ENCODE results near the gene COL18A1.
"Not testable (repeated sequence)": the region's sequence is repeated elsewhere in the genome, so short reads cannot be mapped to it uniquely, and the experiment has no call there.

Gene COL18A1

DNA sequence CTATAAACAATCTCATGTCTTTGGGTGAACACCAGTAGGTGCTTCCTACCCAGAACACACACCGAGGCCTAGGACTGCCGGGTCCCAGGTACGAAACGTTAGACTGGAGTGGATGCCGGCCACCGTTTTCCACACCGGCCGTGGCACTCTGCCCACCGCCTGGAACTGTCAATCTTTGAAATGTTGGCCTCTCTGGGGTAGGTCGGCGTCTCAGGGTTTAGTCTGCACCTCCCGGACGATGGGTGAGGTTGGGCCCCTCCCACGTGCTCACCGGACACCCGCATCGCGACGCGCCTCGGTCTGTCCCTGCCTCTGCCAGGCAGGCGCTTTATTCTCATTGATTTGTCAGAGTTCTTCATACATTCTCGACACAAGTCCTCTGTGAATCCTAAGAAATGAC, 35.9 kb upstream of the COL18A1 start:
- H3K9me3 ChIP-seq (ENCODE audit: control insufficient read depth, low read length); DNase-seq (ENCODE audit: low read depth): not testable (repeated sequence)
- peaks cover 34% of the 10 kb centered on the region for H3K4me1 ChIP-seq (ENCODE audit: control insufficient read depth, insufficient read depth, low read length)

DNA sequence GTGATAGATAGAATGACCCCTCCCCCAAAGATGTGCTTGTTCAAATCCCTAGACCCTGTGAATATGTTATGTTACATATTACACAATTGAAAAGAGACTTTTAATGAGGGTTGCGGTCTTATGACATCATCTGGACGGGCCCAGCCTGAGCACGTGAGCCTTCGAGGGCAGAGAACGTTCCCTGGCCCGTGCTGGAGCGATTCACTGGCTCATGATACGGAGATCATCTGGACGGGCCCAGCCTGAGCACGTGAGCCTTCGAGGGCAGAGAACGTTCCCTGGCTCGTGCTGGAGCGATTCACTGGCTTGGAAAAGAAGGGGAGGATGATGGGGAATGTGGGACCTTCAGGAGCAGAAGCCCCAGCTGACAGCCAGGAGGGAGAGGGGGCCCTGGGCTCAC, 34.4 kb upstream of the COL18A1 start:
- Histone ChIP-seq H3K9me3 (ENCODE audit: control insufficient read depth, low read length) (no peaks in the 10 kb centered on the region), H3K9ac (ENCODE audit: low read length) (no peak overlapping the region), H3K36me3 (ENCODE audit: control insufficient read depth, insufficient read depth, low read length, severe bottlenecking) (no peaks in the 10 kb centered on the region), H3K4me1 (ENCODE audit: control insufficient read depth, insufficient read depth, low read length) (peaks cover 20% of the 10 kb centered on the region), H3K4me3 (ENCODE audit: low read length) (no peak overlapping the region), H3K27me3 (replicated peaks; ENCODE audit: control insufficient read depth, insufficient read depth, low read length) (no peaks in the 10 kb centered on the region)
- no peak for DNase-seq (ENCODE audit: low read depth)

More for the DNA sequence above, 35.9 kb upstream of the COL18A1 start:
- H3K9ac ChIP-seq (ENCODE audit: low read length); H3K27me3 ChIP-seq (replicated peaks; ENCODE audit: control insufficient read depth, insufficient read depth, low read length); H3K36me3 ChIP-seq (ENCODE audit: control insufficient read depth, insufficient read depth, low read length, severe bottlenecking); H3K4me3 ChIP-seq (ENCODE audit: low read length): not testable (repeated sequence)

DNA sequence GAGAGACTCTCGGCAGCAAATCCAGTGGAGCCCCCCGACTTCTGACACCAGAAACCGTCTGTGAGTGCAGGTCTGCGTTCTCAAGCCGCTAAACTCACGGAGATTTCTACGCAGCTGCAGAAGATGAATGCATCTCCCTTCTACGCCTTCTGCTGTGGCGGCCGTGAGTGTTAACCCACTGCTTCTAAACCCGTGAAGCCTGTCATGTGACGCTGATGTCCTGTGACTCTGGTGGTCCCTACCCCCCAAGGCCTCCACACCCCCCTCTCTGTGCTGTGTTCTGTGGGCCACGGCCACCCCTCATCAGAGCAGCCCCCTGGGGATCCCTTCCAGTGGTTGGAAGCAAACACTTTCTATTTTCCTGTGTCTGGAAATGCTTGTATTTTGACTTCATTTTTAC, 33.9 kb upstream of the COL18A1 start:
- Histone ChIP-seq H3K9ac (ENCODE audit: low read length) (no peak overlapping the region), H3K36me3 (ENCODE audit: control insufficient read depth, insufficient read depth, low read length, severe bottlenecking) (no peaks in the 10 kb centered on the region), H3K4me1 (ENCODE audit: control insufficient read depth, insufficient read depth, low read length) (peaks cover 19% of the 10 kb centered on the region), H3K9me3 (ENCODE audit: control insufficient read depth, low read length) (no peaks in the 10 kb centered on the region), H3K27me3 (replicated peaks; ENCODE audit: control insufficient read depth, insufficient read depth, low read length) (no peaks in the 10 kb centered on the region), H3K4me3 (ENCODE audit: low read length) (no peak overlapping the region)
- no peak for DNase-seq (ENCODE audit: low read depth)

DNA sequence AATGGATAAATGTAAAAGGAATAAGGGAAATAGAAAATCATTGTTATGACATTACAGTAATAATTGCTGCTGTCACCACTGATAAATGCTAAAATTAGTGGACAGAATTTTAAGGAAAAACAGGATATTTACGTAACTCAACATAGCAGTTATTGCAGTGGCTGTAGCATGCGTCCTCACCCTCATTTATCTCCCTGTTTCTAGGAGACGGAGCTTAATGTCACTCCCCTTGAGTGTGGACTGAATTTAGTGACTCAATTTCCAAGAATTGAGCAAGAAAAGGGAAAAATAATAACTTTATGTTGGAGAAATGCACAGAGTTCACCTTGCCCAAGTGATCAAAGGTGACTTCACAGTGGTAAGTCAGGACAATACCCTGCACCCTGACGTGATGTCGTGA, 33.3 kb upstream of the COL18A1 start:
- Histone ChIP-seq H3K27me3 (replicated peaks; ENCODE audit: control insufficient read depth, insufficient read depth, low read length) (no peaks in the 10 kb centered on the region), H3K9ac (ENCODE audit: low read length) (no peak overlapping the region), H3K9me3 (ENCODE audit: control insufficient read depth, low read length) (no peaks in the 10 kb centered on the region), H3K4me3 (ENCODE audit: low read length) (no peak overlapping the region), H3K4me1 (ENCODE audit: control insufficient read depth, insufficient read depth, low read length) (peaks cover 16% of the 10 kb centered on the region), H3K36me3 (ENCODE audit: control insufficient read depth, insufficient read depth, low read length, severe bottlenecking) (no peaks in the 10 kb centered on the region)
- DNase-seq (ENCODE audit: low read depth) = no peak

DNA sequence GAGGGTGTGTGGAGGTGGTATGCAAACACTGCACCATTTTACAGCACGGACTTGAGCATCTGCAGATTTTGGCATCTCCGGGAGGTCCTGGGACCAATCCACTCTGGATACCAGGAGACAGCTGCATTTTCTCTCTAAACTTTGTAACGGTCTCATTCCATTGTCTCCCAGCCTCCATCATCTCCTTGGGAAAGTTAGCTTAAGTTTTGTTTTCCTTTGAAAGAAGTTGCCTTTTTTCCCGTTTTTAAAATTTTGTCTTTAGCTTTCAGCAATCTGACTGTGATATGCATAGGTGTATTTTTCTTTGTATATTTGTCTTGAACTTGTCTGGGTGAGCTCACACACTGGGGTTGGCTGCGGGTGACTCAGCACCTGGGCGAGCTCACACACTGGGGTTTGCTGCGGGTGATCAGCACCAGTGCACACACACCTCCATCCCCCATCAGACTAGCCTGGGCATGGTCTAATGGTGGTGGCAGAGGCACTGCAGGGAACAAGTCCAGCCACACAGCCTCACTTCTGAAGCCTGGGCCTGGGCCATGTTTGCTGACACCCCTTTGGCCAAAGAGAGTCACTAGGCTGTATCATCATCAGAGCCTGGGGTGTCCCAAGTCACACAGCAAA, 32.1 kb upstream of the COL18A1 start:
- no peak overlapping the region for H3K4me3 ChIP-seq (ENCODE audit: low read length)
- peaks cover 2% of the 10 kb centered on the region for H3K9me3 ChIP-seq (ENCODE audit: control insufficient read depth, low read length)
- no peak for DNase-seq (ENCODE audit: low read depth)
- H3K4me1 ChIP-seq (ENCODE audit: control insufficient read depth, insufficient read depth, low read length) = peaks cover 7% of the 10 kb centered on the region
- peaks cover 7% of the 10 kb centered on the region for H3K27me3 ChIP-seq (replicated peaks; ENCODE audit: control insufficient read depth, insufficient read depth, low read length)
- no peak overlapping the region for H3K9ac ChIP-seq (ENCODE audit: low read length)
- no peaks in the 10 kb centered on the region for H3K36me3 ChIP-seq (ENCODE audit: control insufficient read depth, insufficient read depth, low read length, severe bottlenecking)

DNA sequence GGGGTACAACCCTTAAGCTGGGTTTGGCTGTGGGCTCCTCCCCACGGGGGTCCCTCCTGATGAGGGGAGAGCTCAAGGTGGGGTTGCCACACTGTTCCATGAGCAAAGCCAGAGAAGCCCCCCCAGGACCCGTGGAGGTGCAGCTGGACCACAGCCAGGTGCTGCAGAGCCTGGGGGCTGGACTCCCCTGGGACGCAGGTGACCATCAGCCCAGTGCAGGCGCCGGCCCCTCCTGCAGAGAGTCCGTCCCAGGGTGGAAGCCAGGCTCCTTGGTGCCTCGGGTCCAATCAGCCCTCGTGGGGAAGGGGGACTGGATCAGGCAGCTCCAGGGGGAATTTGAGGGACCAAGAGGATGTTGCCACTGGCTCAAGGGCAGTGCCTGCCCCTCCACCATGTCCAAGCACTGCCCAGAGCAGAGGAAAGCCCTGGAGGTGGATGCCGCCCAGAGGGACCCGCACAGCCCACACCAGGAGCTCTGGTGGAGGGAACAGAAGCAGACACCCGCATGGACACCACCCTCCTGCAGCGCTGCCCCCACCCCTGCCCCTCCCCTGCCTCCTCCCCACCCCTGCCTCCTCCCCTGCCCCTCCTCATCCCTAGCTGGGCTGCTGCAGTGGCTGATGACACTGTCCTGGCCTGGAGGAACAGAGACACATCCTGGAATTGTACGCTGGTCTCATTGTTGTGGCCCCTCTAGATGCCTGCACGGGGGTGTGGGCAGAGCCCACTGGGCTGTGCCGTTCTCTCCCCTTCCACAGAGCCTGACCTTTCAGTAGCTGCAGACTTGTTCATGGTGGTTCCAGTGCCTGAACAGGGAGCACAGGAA, 30.8 kb upstream of the COL18A1 start:
- Histone ChIP-seq H3K4me1 (ENCODE audit: control insufficient read depth, insufficient read depth, low read length) (peaks cover 5% of the 10 kb centered on the region), H3K36me3 (ENCODE audit: control insufficient read depth, insufficient read depth, low read length, severe bottlenecking) (no peaks in the 10 kb centered on the region), H3K9me3 (ENCODE audit: control insufficient read depth, low read length) (peaks cover 2% of the 10 kb centered on the region), H3K27me3 (replicated peaks; ENCODE audit: control insufficient read depth, insufficient read depth, low read length) (peaks cover 7% of the 10 kb centered on the region), H3K9ac (ENCODE audit: low read length) (no peak overlapping the region), H3K4me3 (ENCODE audit: low read length) (no peak overlapping the region)
- DNase-seq (ENCODE audit: low read depth) = no peak

DNA sequence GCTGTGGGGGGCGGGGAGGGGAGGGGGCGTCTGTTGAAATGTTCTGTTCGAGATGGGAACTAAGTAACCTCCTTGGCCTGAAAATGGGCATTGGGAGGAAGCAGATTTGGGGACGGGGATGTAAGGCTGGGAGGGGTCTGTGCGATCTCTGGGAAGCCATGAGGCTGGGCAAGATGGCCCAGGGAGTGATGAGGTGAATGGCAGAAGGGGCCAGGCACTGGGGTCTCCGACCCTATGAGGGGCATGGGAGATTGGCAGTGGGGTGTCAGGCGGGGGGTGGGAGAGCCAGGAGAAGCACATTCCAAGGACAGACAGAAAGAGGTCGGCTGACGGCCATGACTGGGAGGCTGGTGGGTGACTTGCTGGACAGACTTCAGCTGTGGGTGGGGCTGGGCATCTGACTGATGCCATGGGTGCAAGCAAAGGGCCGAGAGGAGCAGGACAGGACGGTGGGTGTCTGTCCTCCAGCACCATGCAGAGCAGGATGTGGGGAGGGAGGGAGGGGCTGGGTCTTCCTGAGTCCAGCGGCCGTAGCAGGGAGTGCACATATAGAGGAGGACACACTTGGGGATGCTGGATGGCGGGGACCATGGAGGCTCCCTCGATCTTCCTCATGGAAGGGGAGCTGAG, 30.0 kb upstream of the COL18A1 start:
- no peak for DNase-seq (ENCODE audit: low read depth)
- Histone ChIP-seq H3K4me1 (ENCODE audit: control insufficient read depth, insufficient read depth, low read length) (peaks cover 5% of the 10 kb centered on the region), H3K9ac (ENCODE audit: low read length) (no peak overlapping the region), H3K27me3 (replicated peaks; ENCODE audit: control insufficient read depth, insufficient read depth, low read length) (peaks cover 7% of the 10 kb centered on the region), H3K4me3 (ENCODE audit: low read length) (no peak overlapping the region), H3K36me3 (ENCODE audit: control insufficient read depth, insufficient read depth, low read length, severe bottlenecking) (no peaks in the 10 kb centered on the region), H3K9me3 (ENCODE audit: control insufficient read depth, low read length) (peaks cover 2% of the 10 kb centered on the region)

DNA sequence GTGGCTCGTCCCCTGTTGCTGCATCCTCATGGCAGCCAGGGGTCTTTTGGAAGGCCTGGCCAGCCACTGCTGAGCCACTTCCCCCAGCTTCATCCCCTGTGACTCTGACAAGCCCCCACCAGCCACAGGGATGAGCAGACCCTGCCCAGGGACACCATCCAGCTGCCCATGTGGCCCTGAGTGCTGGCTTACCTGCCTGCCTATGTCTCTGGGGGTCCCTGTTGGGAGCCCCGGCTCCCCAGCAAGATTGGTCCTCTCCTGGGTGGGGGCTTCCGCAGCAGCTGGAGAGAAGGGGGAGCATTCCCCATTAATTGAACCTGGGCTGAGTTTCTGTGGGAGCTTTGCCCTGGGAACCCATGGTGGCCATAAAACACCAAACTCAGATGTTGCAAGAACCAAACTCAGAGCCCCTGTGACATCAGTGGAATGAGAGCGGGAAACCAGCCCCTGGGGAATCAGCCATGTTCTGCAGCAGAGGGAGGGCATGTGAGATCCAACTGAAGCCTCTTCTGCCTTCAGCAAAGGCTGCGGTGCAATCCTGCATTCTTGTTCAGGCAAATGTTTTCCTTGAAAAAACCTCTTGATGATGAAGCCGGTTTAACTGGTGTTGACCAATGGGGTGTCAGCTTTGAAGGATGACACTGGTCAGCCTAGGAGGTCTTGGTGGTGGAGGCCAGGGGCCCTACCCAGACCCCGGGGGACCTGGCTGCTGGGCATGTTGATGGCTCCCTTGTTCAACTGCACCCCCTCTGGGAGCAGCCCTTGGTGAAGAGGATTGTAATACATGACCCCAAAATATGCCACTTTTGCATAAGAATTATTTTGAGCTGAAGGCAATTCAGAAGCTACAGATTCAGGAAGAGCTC, 28.3 kb upstream of the COL18A1 start:
- H3K36me3 ChIP-seq (ENCODE audit: control insufficient read depth, insufficient read depth, low read length, severe bottlenecking) = no peaks in the 10 kb centered on the region
- H3K4me3 ChIP-seq (ENCODE audit: low read length) = no peak overlapping the region
- no peak for DNase-seq (ENCODE audit: low read depth)
- H3K27me3 ChIP-seq (replicated peaks; ENCODE audit: control insufficient read depth, insufficient read depth, low read length) = peaks cover 11% of the 10 kb centered on the region
- H3K4me1 ChIP-seq (ENCODE audit: control insufficient read depth, insufficient read depth, low read length) = peaks cover 5% of the 10 kb centered on the region
- no peak overlapping the region for H3K9ac ChIP-seq (ENCODE audit: low read length)
- H3K9me3 ChIP-seq (ENCODE audit: control insufficient read depth, low read length) = peaks cover 2% of the 10 kb centered on the region

DNA sequence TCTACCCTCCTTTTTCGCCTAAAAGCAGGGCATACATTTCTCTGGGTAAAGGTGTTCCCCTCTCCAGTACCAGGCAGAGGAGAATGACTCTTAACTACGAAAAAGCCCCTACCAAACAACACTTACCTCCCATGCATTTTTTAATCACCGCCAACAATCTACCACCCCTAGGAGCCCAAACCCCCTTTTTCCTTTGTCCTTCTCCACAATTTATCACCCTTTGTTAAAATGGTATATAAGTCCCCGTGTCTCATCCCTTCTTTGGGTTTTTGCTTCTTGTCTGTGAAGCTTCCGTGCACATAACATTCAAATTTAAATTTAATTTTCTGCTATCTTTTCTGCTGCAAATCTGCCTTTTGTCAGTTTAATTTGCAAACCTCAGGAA, 27.6 kb upstream of the COL18A1 start:
- peaks cover 11% of the 10 kb centered on the region for H3K27me3 ChIP-seq (replicated peaks; ENCODE audit: control insufficient read depth, insufficient read depth, low read length)
- no peak overlapping the region for H3K9ac ChIP-seq (ENCODE audit: low read length)
- H3K4me1 ChIP-seq (ENCODE audit: control insufficient read depth, insufficient read depth, low read length) = peaks cover 5% of the 10 kb centered on the region
- H3K4me3 ChIP-seq (ENCODE audit: low read length) = no peak overlapping the region
- DNase-seq (ENCODE audit: low read depth) = no peak
- H3K36me3 ChIP-seq (ENCODE audit: control insufficient read depth, insufficient read depth, low read length, severe bottlenecking) = no peaks in the 10 kb centered on the region
- peaks cover 2% of the 10 kb centered on the region for H3K9me3 ChIP-seq (ENCODE audit: control insufficient read depth, low read length)

DNA sequence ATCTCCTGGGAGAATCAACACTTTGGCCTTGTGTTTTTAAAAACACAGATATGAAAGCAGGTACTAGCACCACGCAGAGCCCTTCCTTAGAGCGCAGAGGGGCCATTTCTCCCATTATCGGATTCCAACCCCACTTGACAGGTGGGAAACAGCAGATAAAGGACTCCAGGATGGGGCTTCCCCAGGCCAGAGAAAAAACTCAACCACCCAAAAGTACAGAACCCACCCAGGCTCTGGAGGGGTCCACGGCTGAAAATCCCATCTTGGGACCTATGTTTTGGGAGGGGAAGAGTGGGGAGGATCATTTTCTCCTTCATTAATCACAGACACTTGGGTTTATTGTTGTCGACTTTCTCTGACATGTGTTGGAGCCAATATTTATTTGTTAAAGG, 27.1 kb upstream of the COL18A1 start:
- no peak for DNase-seq (ENCODE audit: low read depth)
- H3K9me3 ChIP-seq (ENCODE audit: control insufficient read depth, low read length) = peaks cover 2% of the 10 kb centered on the region
- no peak overlapping the region for H3K9ac ChIP-seq (ENCODE audit: low read length)
- H3K4me3 ChIP-seq (ENCODE audit: low read length) = no peak overlapping the region
- H3K4me1 ChIP-seq (ENCODE audit: control insufficient read depth, insufficient read depth, low read length) = peaks cover 5% of the 10 kb centered on the region
- H3K36me3 ChIP-seq (ENCODE audit: control insufficient read depth, insufficient read depth, low read length, severe bottlenecking) = no peaks in the 10 kb centered on the region
- peaks cover 11% of the 10 kb centered on the region for H3K27me3 ChIP-seq (replicated peaks; ENCODE audit: control insufficient read depth, insufficient read depth, low read length)

Data from adipocyte (in vitro differentiated cells).